Erythroblast (primary cell): ENCODE results near the gene SMIM29.

Experiments used
- GATA1 ChIP-seq: IDR thresholded peaks from 2 replicates; pipeline ENCODE4 v1.6.1; 2011; ENCODE audit warnings: low read depth, mild to moderate bottlenecking, control low read depth, low read length, moderate library complexity
- POLR2A ChIP-seq: IDR thresholded peaks from 2 replicates; pipeline ENCODE4 v1.6.1; 2011; ENCODE audit warnings: mild to moderate bottlenecking, low read length

- TF ChIP-seq POLR2A, result no peak
- TF ChIP-seq GATA1, result no peak
Measured at GRCh38 chr6:34295721-34296120, 46.9 kb upstream of the SMIM29 start.
